ENCODE measurements around the gene HAAO. TPM values are rescaled to one million over a fixed set of nuclear protein-coding genes. Genes with fewer than 3 reads are reported as not detected.

Gene HAAO
- total RNA-seq, 3 donors from 2014 or later: 4.4 to 6.2 (median 5.9) TPM

DNA sequence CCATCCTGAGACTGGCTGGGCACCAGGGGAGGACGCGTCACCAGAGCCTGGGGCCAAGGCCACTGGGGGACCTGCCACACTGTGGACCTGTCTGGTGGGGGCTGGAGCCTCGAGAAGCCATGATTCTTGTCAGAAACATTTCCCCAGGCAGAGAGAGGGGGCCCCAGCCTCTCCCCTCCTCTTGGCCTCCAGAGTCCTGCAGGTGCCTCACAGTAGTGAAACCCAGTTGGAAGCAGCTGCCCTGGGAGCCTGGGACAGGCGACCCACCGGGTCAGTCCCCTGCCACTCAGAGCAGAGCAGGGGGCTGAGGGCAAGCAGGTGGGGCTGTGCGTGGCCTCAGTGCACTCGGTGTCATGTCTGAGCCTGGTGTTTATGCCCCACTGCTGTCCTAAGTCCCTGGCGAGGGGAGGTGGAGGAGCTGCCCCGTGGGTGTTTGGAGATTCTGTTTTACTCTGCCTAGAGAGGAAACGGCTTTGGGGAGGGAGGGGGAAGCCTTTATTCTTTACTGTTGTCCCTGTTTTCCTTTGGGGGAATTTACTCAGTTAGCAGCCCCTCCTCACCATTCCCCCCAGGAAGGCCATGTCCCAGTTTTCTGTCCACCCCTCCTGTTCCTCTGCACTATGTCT is 36.1 kb downstream of the HAAO start:
- no peaks in the 10 kb centered on the region for H3K9me3 ChIP-seq
- intact Hi-C loops (cut with DNase I; ENCODE audit: low total_unique reads): no loop called here
- H3K4me1 ChIP-seq: no peaks in the 10 kb centered on the region
- H3K4me3 ChIP-seq: no peak overlapping the region
- no peaks in the 10 kb centered on the region for H3K27me3 ChIP-seq
- no peak overlapping the region for H3K27ac ChIP-seq
- H3K36me3 ChIP-seq: no peaks in the 10 kb centered on the region
- DNase-seq (ENCODE audit: low spot score in 2 of 2): no peak
- no peak for TF ChIP-seq POLR2A (IDR thresholded peaks at IDR 0.05)
- TF ChIP-seq, protein P1, sequence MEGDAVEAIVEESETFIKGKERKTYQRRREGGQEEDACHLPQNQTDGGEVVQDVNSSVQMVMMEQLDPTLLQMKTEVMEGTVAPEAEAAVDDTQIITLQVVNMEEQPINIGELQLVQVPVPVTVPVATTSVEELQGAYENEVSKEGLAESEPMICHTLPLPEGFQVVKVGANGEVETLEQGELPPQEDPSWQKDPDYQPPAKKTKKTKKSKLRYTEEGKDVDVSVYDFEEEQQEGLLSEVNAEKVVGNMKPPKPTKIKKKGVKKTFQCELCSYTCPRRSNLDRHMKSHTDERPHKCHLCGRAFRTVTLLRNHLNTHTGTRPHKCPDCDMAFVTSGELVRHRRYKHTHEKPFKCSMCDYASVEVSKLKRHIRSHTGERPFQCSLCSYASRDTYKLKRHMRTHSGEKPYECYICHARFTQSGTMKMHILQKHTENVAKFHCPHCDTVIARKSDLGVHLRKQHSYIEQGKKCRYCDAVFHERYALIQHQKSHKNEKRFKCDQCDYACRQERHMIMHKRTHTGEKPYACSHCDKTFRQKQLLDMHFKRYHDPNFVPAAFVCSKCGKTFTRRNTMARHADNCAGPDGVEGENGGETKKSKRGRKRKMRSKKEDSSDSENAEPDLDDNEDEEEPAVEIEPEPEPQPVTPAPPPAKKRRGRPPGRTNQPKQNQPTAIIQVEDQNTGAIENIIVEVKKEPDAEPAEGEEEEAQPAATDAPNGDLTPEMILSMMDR (IDR thresholded peaks at IDR 0.05): no peak
- no peak for TF ChIP-seq POLR2AphosphoS5 (IDR thresholded peaks at IDR 0.05)

DNA sequence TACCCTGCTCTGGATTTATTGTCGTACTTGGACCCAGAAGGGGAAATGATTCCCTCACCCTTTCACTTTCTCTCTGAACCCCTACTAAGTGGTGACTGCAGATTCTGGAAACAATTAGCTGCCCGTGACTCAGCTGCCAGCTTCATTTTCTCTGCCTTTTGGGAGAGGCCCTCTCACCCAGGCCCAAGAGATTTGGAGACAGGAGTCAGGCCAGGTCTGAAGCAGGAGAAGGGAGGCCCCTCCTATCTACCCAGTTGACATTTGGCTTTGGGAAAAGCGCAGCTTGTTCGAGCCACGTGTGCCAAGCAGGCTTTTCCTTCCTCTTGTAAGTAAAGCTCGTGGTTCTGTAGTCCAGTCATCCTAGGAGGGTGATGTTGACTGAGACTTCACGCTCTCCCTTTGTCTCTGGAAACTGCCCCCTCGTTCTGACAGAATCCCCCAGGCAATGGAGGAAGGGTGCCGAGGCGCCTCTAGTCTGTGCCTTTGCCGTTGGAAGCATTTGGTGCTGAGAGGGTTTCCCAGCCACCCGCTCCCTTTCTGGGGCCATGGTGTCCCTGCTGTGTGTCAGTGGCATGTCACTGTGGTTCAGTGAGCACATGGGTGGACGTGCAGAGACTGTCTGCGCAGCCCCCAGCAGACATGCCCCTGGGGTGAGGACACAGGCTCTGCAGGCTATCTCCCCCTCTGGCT is 37.0 kb downstream of the HAAO start:
- no peak overlapping the region for H3K27ac ChIP-seq
- H3K4me3 ChIP-seq: no peak overlapping the region
- H3K27me3 ChIP-seq: no peaks in the 10 kb centered on the region
- DNase-seq (ENCODE audit: low spot score in 2 of 2): no peak
- H3K9me3 ChIP-seq: no peaks in the 10 kb centered on the region
- no peaks in the 10 kb centered on the region for H3K36me3 ChIP-seq
- intact Hi-C loops (cut with DNase I; ENCODE audit: low total_unique reads): no loop called here
- TF ChIP-seq POLR2A (IDR thresholded peaks at IDR 0.05) (no peak), POLR2AphosphoS5 (IDR thresholded peaks at IDR 0.05) (no peak)
- TF ChIP-seq, protein P1 (IDR thresholded peaks at IDR 0.05): no peak
- H3K4me1 ChIP-seq: no peaks in the 10 kb centered on the region

DNA sequence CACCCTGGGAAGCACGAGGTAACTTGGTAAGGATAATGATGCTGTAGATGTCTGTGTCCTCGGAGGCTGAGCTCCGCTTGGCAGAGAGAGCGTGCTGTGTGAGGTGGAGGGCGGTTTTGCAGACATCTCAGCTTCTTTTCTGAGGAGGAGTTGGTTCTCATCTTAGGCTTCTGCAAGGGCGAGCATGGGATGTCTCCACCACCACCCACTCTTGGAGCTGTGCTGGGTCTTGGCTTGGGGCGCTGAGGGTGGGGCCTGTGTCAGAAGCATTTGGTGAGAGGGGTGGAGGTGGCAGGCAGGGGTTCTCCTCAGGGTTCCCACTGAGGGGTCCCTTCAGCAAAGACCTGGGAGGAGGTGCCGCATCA is 37.6 kb downstream of the HAAO start:
- TF ChIP-seq, protein P1 (IDR thresholded peaks at IDR 0.05): no peak
- TF ChIP-seq POLR2A (IDR thresholded peaks at IDR 0.05) (no peak), POLR2AphosphoS5 (IDR thresholded peaks at IDR 0.05) (no peak)
- no peaks in the 10 kb centered on the region for H3K27me3 ChIP-seq
- no peaks in the 10 kb centered on the region for H3K4me1 ChIP-seq
- no peak for DNase-seq (ENCODE audit: low spot score in 2 of 2)
- H3K4me3 ChIP-seq: no peak overlapping the region
- no peak overlapping the region for H3K27ac ChIP-seq
- no peaks in the 10 kb centered on the region for H3K9me3 ChIP-seq
- intact Hi-C loops (cut with DNase I; ENCODE audit: low total_unique reads): no loop called here
- no peaks in the 10 kb centered on the region for H3K36me3 ChIP-seq

DNA sequence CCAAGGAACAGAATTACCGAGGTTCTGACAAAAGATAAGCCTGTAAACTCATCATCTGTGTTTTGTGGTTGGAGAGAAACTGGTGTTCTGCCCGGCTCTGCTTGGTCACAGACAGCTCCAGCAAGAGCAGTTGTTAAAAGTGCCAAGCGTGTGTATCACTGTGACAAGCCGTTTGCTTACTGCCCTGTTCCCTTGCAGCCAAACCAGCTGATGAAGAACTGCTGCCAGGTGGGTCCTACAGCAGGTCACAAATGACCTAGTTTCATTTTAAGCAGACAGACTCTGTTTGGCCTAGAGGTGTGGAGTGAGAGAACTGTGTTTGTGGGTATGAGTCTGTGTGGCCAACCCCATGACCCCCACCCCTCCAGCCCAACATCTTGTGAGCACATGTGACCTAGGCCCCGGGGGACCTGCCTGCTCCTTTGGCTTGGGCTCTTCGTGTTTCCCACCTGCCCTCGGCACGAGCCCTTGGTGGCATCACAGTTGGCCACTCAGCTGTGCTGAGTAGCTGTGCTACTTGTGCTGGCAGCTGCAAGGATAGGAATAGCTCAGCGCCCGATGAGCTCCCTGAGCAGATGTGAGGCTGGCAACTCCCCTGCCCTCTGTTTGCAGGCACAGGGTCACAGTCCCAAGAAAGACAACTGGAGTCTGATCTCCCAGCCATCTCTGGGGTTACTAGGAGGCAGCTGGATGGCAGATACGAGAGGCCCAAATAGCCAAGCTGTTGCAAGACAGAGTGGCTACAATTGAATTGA is 38.2 kb downstream of the HAAO start:
- H3K27me3 ChIP-seq: no peaks in the 10 kb centered on the region
- H3K9me3 ChIP-seq: no peaks in the 10 kb centered on the region
- intact Hi-C loops (cut with DNase I; ENCODE audit: low total_unique reads): no loop called here
- no peak for DNase-seq (ENCODE audit: low spot score in 2 of 2)
- H3K36me3 ChIP-seq: no peaks in the 10 kb centered on the region
- TF ChIP-seq, protein P1 (IDR thresholded peaks at IDR 0.05): no peak
- no peak for TF ChIP-seq POLR2A (IDR thresholded peaks at IDR 0.05)
- H3K4me1 ChIP-seq: no peaks in the 10 kb centered on the region
- H3K4me3 ChIP-seq: no peak overlapping the region
- no peak overlapping the region for H3K27ac ChIP-seq
